ENCODE results near the gene APOC1. TPM values are rescaled to one million over a fixed set of nuclear protein-coding genes. Genes with fewer than 3 reads are reported as not detected.
A peak's percentile ranks its signal among the peaks of the same experiment; 100 is the strongest.

APOC1 gene
- total and polyA plus RNA-seq, 7 donors, result 1.6 to 16.8 (median 8.0) TPM

- Histone ChIP-seq H3K4me1 (peaks cover 41% of the 10 kb centered on the region), H3K9me3 (no peaks in the 10 kb centered on the region), H3K36me3 (ENCODE audit: insufficient read depth in 1 of 2, low read depth in 1 of 2) (peaks cover 0 to 14% of the 10 kb centered on the region in 2 donors), H3K27ac (peak overlapping the region; percentile 97), H3K27me3 (ENCODE audit: insufficient read depth in 3 of 3, low read length in 2 of 3) (no peaks in the 10 kb centered on the region), H3K4me3 (peak overlapping the region; percentile 78)
- TF ChIP-seq, protein P1, sequence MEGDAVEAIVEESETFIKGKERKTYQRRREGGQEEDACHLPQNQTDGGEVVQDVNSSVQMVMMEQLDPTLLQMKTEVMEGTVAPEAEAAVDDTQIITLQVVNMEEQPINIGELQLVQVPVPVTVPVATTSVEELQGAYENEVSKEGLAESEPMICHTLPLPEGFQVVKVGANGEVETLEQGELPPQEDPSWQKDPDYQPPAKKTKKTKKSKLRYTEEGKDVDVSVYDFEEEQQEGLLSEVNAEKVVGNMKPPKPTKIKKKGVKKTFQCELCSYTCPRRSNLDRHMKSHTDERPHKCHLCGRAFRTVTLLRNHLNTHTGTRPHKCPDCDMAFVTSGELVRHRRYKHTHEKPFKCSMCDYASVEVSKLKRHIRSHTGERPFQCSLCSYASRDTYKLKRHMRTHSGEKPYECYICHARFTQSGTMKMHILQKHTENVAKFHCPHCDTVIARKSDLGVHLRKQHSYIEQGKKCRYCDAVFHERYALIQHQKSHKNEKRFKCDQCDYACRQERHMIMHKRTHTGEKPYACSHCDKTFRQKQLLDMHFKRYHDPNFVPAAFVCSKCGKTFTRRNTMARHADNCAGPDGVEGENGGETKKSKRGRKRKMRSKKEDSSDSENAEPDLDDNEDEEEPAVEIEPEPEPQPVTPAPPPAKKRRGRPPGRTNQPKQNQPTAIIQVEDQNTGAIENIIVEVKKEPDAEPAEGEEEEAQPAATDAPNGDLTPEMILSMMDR (IDR thresholded peaks at IDR 0.05), result no peak
- DNase-seq (no peak), ATAC-seq (peak in 1 of 4 donors; percentile 4)
- WGBS, 3 donors, result 19 to 26% (median 22%) methylated on average over 13 of the region's 13 CpGs
- intact Hi-C loops (cut with DNase I), result loop anchor here in 1 of 2 donors (2.0 kb wide), 1 partner anchor 47 kb away; the partner anchor contains the start of gene RELB
Observed at GRCh38 chr19:44954278-44954648, 39.9 kb downstream of the APOC1 start.

DNA sequence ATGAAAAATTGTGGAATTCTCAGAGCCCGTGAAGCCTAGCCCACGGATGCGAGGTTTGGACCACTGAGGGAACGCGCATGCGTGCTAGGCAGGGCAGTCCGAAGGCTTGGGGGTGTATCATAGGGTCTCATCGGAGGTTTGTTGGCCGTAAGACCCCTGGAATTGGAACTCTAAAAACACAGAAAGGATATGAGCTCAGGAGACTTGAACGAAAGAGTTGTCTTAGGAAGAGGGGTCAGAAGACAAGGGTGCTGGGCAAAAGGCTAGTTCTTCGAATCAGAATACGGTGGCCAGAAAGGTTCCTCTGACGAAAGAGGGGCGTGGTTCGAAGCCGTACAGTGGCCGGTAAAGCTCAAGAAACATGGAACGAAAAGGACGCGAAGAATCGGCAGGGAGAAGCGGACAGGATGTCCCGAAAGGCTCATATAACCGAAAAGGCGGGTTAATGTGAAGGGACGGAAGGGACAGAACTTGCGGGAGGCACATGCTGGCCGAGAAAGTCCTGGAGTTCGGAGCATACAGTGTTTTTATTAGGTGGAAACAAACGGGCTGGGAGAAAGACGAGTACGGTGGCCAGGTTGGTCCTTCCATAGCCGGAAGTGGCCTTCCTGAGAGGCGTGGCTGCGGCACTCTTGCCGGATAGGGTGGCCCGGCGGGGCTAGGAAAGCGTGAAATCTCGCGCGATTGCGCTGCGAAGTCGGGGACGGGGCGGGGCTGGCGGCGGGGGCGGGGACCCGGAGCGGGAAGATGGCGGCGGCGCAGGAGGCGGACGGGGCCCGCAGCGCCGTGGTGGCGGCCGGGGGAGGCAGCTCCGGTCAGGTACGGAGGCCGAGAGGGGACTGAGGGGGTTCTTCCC, 40.5 kb downstream of the APOC1 start, which contains the start of gene CLPTM1:
Gene CLPTM1, plus strand, starts transcription at position 732 of the 856 bp plus-strand sequence. Its CDS starts 16 bp downstream, at position 748.
- peak; percentile 96 to 98 (median 96) for ATAC-seq
- intact Hi-C loops (cut with DNase I), result loop anchor here in 1 of 2 donors (2.0 kb wide), 1 partner anchor 46 kb away; the partner anchor contains the start of gene RELB

GRCh38 chr19:44955505-44956439, 41.4 kb downstream of the APOC1 start:
- ATAC-seq (no peak), DNase-seq (no peak)
- Histone ChIP-seq H3K27ac (peak overlapping the region; percentile 97), H3K4me3 (peak overlapping the region; percentile 78), H3K9me3 (no peaks in the 10 kb centered on the region), H3K4me1 (peaks cover 41% of the 10 kb centered on the region), H3K27me3 (ENCODE audit: insufficient read depth in 3 of 3, low read length in 2 of 3) (no peaks in the 10 kb centered on the region), H3K36me3 (ENCODE audit: insufficient read depth in 1 of 2, low read depth in 1 of 2) (peaks cover 0 to 4% of the 10 kb centered on the region in 2 donors)
- 2 to 3% (median 3%) methylated on average over 36 to 40 of the region's 40 CpGs for WGBS, 3 donors
- TF ChIP-seq, protein P1 (IDR thresholded peaks at IDR 0.05), result no peak
- intact Hi-C loops (cut with DNase I), result loop anchor here in 1 of 2 donors (2.0 kb wide), 1 partner anchor 45 kb away; the partner anchor contains the start of gene RELB

More for the DNA sequence above, 40.5 kb downstream of the APOC1 start, which contains the start of gene CLPTM1:
- no peaks in the 10 kb centered on the region for H3K9me3 ChIP-seq
- TF ChIP-seq, protein P1 (IDR thresholded peaks at IDR 0.05), result no peak
- no peaks in the 10 kb centered on the region for H3K27me3 ChIP-seq (ENCODE audit: insufficient read depth in 3 of 3, low read length in 2 of 3)
- 0 to 1% (median 1%) methylated on average over 41 to 65 of the region's 65 CpGs for WGBS, 3 donors
- peak within 1 kb of the TSS; percentile 78 for H3K4me3 ChIP-seq
- peak within 1 kb of the TSS; percentile 97 for H3K27ac ChIP-seq
- peaks cover 41% of the 10 kb centered on the region for H3K4me1 ChIP-seq
- peak; percentile 97 to 99 for DNase-seq
- peaks cover 0 to 10% of the 10 kb centered on the region in 2 donors for H3K36me3 ChIP-seq (ENCODE audit: insufficient read depth in 1 of 2, low read depth in 1 of 2)

DNA sequence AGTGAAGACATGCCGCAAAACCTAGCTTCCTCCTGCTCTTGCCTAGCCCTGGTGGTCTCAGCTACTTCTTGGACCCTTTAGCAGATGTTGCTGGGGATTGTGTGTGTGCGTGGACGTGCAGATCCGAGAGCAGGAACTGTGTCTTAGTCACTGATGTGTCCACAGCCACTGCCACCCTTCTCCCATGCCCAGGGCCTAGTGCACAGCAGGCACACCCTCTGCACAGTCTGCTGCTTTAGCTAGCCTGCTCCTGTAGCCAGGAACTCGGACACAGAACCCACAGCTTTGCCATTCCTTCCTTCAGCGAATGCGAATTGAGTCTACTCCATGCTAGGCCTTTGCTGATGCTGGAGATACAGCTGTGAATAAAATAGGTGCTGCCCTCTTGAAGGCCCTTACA, 43.1 kb downstream of the APOC1 start:
- no peak for DNase-seq
- TF ChIP-seq, protein P1 (IDR thresholded peaks at IDR 0.05), result no peak
- Histone ChIP-seq H3K27ac (no peak overlapping the region), H3K4me1 (peaks cover 31% of the 10 kb centered on the region), H3K9me3 (no peaks in the 10 kb centered on the region), H3K36me3 (ENCODE audit: insufficient read depth in 1 of 2, low read depth in 1 of 2) (peaks cover 0 to 15% of the 10 kb centered on the region in 2 donors), H3K27me3 (ENCODE audit: insufficient read depth in 3 of 3, low read length in 2 of 3) (no peaks in the 10 kb centered on the region), H3K4me3 (no peak overlapping the region)
- 64 to 66% (median 64%) methylated on average over 7 of the region's 7 CpGs for whole genome bisulfite sequencing, 3 donors
- intact Hi-C loops (cut with DNase I), result no loop called here
- ATAC-seq, result no peak
